Endothelial cell of umbilical vein (primary cell): ENCODE results near the gene CCDC88B.

Experiments used
- CTCF ChIP-seq, 2 donors: IDR thresholded peaks; 1 replicate in 1 of 2; 2 replicates in 1 of 2; pipeline ENCODE4 v1.5.1; 2011; ENCODE audit warnings: low read length in 2 of 2, mild to moderate bottlenecking in 2 of 2, moderate library complexity in 2 of 2, control low read depth in 1 of 2, inconsistent platforms in 1 of 2, low read depth in 1 of 2; ENCODE audit not compliant: insufficient read depth in 1 of 2; ENCODE audit errors: extremely low read depth in 1 of 2
- EZH2 ChIP-seq: IDR thresholded peaks from 2 replicates; pipeline ENCODE4 v1.6.1; 2012; ENCODE audit warnings: borderline replicate concordance, low read depth, mild to moderate bottlenecking, moderate library complexity, low read length, inconsistent platforms; ENCODE audit not compliant: severe bottlenecking
- FOS ChIP-seq: IDR thresholded peaks from 2 replicates; pipeline ENCODE4 v1.6.1; 2011; ENCODE audit warnings: mild to moderate bottlenecking, low read length, moderate library complexity, borderline replicate concordance; ENCODE audit not compliant: insufficient read depth
- JUN ChIP-seq: IDR thresholded peaks from 2 replicates; pipeline ENCODE4 v1.6.1; 2011; ENCODE audit warnings: borderline replicate concordance, low read depth; ENCODE audit not compliant: insufficient read length, insufficient read depth
- MYC ChIP-seq: IDR thresholded peaks from one replicate; pipeline ENCODE4 v1.6.1; 2011; ENCODE audit warnings: mild to moderate bottlenecking, low read depth, low read length
- POLR2A ChIP-seq: IDR thresholded peaks from 2 replicates; pipeline ENCODE4 v1.6.1; 2012; ENCODE audit warnings: low read depth, mild to moderate bottlenecking, control low read depth, low read length

- TF ChIP-seq EZH2 (no peak), CTCF (IDR thresholded peaks at IDR 0.05; ENCODE audit: extremely low read depth in 1 of 2, insufficient read depth in 1 of 2, low read depth in 1 of 2, low read length in 2 of 2) (no peak), POLR2A (no peak), MYC (no peak), JUN (no peak), FOS (no peak)
Observed at GRCh38 chr11:64382047-64382446, 42.0 kb downstream of the CCDC88B start.
